SK-N-SH (cell line): ENCODE results near the gene NIF3L1. TPM values are rescaled to one million over a fixed set of nuclear protein-coding genes. Genes with fewer than 3 reads are reported as not detected.

Experiments
- CTCF ChIA-PET: fragments of 300-600, 350-600 bp; formaldehyde crosslinking; extraction: SDS; loops from one replicate; lab custom pipeline; 2021; lab: Yijun Ruan, JAX
- POLR2A ChIA-PET: fragments of 350-600 bp; sonication (Branson Sonifier 250); formaldehyde crosslinking; extraction: SDS; loops from one replicate; lab custom pipeline; 2020; ENCODE audit warnings: antibody characterized with exemption, inconsistent platforms; lab: Yijun Ruan, JAX
- DNase-seq: peaks from one replicate; pipeline ENCODE4 v3.0.0; 2012
- H2AFZ ChIP-seq: fragments of 200-600 bp; sonication (generic); 2 replicates; pipeline ENCODE4 v1.8.1; 2016; ENCODE audit warnings: antibody characterized with exemption, mild to moderate bottlenecking, low read depth
- H3F3A ChIP-seq: fragments of 200-600 bp; sonication (generic); replicated peaks from 2 replicates; pipeline ENCODE3; 2016; ENCODE audit warnings: antibody characterized with exemption, mild to moderate bottlenecking; ENCODE audit not compliant: insufficient read depth
- H3K27ac ChIP-seq, 2 experiments: fragments of 200-500 bp in 1 of 2; fragments of 200-600 bp in 1 of 2; sonication (Bioruptor generic) in 1 of 2; sonication (generic), shearing (Covaris generic) in 1 of 2; 2 replicates each; pipeline versions ENCODE4 v1.5.1 to v1.6.1; 2014 to 2016; ENCODE audit warnings: low read depth in 2 of 2, inconsistent platforms in 1 of 2, low read length in 1 of 2, mild to moderate bottlenecking in 1 of 2, mixed read lengths in 1 of 2
- H3K27me3 ChIP-seq: fragments of 200-600 bp; sonication (generic), shearing (Covaris generic); 2 replicates; pipeline ENCODE4 v1.6.1; 2016; ENCODE audit warnings: mixed run types; ENCODE audit not compliant: insufficient read depth
- H3K36me3 ChIP-seq, 2 experiments: fragments of 200-500 bp in 1 of 2; fragments of 200-600 bp in 1 of 2; sonication (Bioruptor generic) in 1 of 2; sonication (generic) in 1 of 2; replicated peaks in 1 of 2; 2 replicates each; pipeline versions ENCODE3 to v1.5.1; 2014 to 2016; ENCODE audit warnings: low read length in 1 of 2, mild to moderate bottlenecking in 1 of 2; ENCODE audit not compliant: insufficient read depth in 2 of 2, control insufficient read depth in 1 of 2
- H3K4me1 ChIP-seq, 2 experiments: fragments of 200-500 bp in 1 of 2; fragments of 200-600 bp in 1 of 2; sonication (Bioruptor generic) in 1 of 2; sonication (generic), shearing (Covaris generic) in 1 of 2; 2 replicates each; pipeline versions ENCODE4 v1.5.1 to v1.6.1; 2014 to 2016; ENCODE audit warnings: low read depth in 1 of 2, low read length in 1 of 2, mixed run types in 1 of 2; ENCODE audit not compliant: insufficient read depth in 2 of 2, control insufficient read depth in 1 of 2
- H3K4me2 ChIP-seq: fragments of 200-600 bp; sonication (generic), shearing (Covaris generic); 2 replicates; pipeline ENCODE4 v1.6.1; 2017; ENCODE audit warnings: mixed run types
- H3K4me3 ChIP-seq, 2 experiments: fragments of 200-500 bp in 1 of 2; fragments of 200-600 bp in 1 of 2; sonication (Bioruptor generic) in 1 of 2; sonication (generic), shearing (Covaris generic) in 1 of 2; 2 replicates each; pipeline versions ENCODE4 v1.5.1 to v1.8.1; 2014 to 2016; ENCODE audit warnings: low read depth in 2 of 2, inconsistent platforms in 1 of 2, low read length in 1 of 2, mild to moderate bottlenecking in 1 of 2, mixed read lengths in 1 of 2, moderate library complexity in 1 of 2
- H3K79me2 ChIP-seq: fragments of 200-600 bp; sonication (generic); 2 replicates; pipeline ENCODE4 v1.8.1; 2017; ENCODE audit warnings: mild to moderate bottlenecking; ENCODE audit not compliant: insufficient read depth
- H3K9ac ChIP-seq: fragments of 200-600 bp; sonication (generic); 2 replicates; pipeline ENCODE4 v1.6.1; 2017; ENCODE audit warnings: mixed run types
- H3K9me2 ChIP-seq: fragments of 200-600 bp; sonication (generic); 2 replicates; pipeline ENCODE4 v1.6.1; 2017; ENCODE audit warnings: mixed run types
- H3K9me3 ChIP-seq: fragments of 200-600 bp; sonication (generic); 2 replicates; pipeline ENCODE4 v1.6.1; 2017; ENCODE audit warnings: mixed run types, mild to moderate bottlenecking, moderate library complexity
- H4K20me1 ChIP-seq: fragments of 200-600 bp; sonication (generic); 2 replicates; pipeline ENCODE4 v1.6.1; 2017; ENCODE audit warnings: mild to moderate bottlenecking, mixed run types; ENCODE audit not compliant: insufficient read depth
- CHD2 ChIP-seq: fragments of 150-350 bp; IDR thresholded peaks from 2 replicates; pipeline ENCODE4 v1.6.1; 2018; ENCODE audit warnings: low read length; ENCODE audit not compliant: partially characterized antibody
- EP300 ChIP-seq, 2 experiments: IDR thresholded peaks; 2 replicates each; pipeline versions ENCODE4 v1.4.0 to v1.6.1; 2012; ENCODE audit warnings: borderline replicate concordance in 1 of 2, low read depth in 1 of 2, low read length in 1 of 2
- FOSL2 ChIP-seq: IDR thresholded peaks from 2 replicates; pipeline ENCODE4 v1.4.0; 2012; ENCODE audit warnings: low read depth, mild to moderate bottlenecking, moderate library complexity, borderline replicate concordance
- FOXJ3 ChIP-seq: sonication (generic); formaldehyde crosslinking; IDR thresholded peaks from 2 replicates; pipeline ENCODE4 v1.5.1; 2020; ENCODE audit warnings: mild to moderate bottlenecking, missing genetic modification reagents
- FOXM1 ChIP-seq: IDR thresholded peaks from 2 replicates; pipeline ENCODE4 v1.4.0; 2012; ENCODE audit warnings: low read depth, mild to moderate bottlenecking
- GABPA ChIP-seq: IDR thresholded peaks from 2 replicates; pipeline ENCODE4 v1.4.0; 2012; ENCODE audit warnings: low read depth, mild to moderate bottlenecking
- GATA2 ChIP-seq: sonication (generic); formaldehyde crosslinking; IDR thresholded peaks from 2 replicates; pipeline ENCODE4 v1.5.0; 2020; ENCODE audit warnings: mild to moderate bottlenecking, missing genetic modification reagents
- JUND ChIP-seq: IDR thresholded peaks from 2 replicates; pipeline ENCODE4 v1.4.0; 2012
- MEF2A ChIP-seq: IDR thresholded peaks from 2 replicates; pipeline ENCODE4 v1.4.0; 2012; ENCODE audit warnings: low read depth, borderline replicate concordance
- MXI1 ChIP-seq: IDR thresholded peaks from 2 replicates; pipeline ENCODE4 v1.6.1; 2012; ENCODE audit warnings: mild to moderate bottlenecking, low read depth, low read length, improper control_type of control experiment
- NFIC ChIP-seq: IDR thresholded peaks from 2 replicates; pipeline ENCODE4 v1.4.0; 2012; ENCODE audit warnings: borderline replicate concordance
- RFX5 ChIP-seq: IDR thresholded peaks from 2 replicates; pipeline ENCODE4 v1.6.1; 2012; ENCODE audit warnings: mild to moderate bottlenecking, improper control_type of control experiment, low read length
- RXRA ChIP-seq: IDR thresholded peaks from 2 replicates; pipeline ENCODE4 v1.4.0; 2012; ENCODE audit warnings: low read depth, mild to moderate bottlenecking, borderline replicate concordance
- SMC3 ChIP-seq: IDR thresholded peaks from 2 replicates; pipeline ENCODE4 v1.6.1; 2012; ENCODE audit warnings: low read depth, low read length, improper control_type of control experiment
- TAF1 ChIP-seq: IDR thresholded peaks from 2 replicates; pipeline ENCODE4 v1.6.1; 2012; ENCODE audit warnings: low read depth, mild to moderate bottlenecking, low read length, moderate library complexity, borderline replicate concordance
- TEAD4 ChIP-seq: IDR thresholded peaks from 2 replicates; pipeline ENCODE4 v1.4.0; 2012; ENCODE audit warnings: mild to moderate bottlenecking, borderline replicate concordance; ENCODE audit not compliant: insufficient read depth
- YY1 ChIP-seq: IDR thresholded peaks from 2 replicates; pipeline ENCODE4 v1.4.0; 2012; ENCODE audit warnings: low read depth, mild to moderate bottlenecking
- WGBS: methylation state at CpG from one replicate; pipeline ENCODE4 v1.1.6; 2017; ENCODE audit warnings: low lambda C conversion rate; 5-methylcytosine and 5-hydroxymethylcytosine counted together
- polyA plus RNA-seq, 3 experiments: library from polyadenylated mRNA; depleted of rRNA; stranded (reverse); fragments of >200 nt; gene quantifications; 2 replicates each; pipeline ENCODE4 v1.2.3, GENCODE V29; 2012
- TF ChIP-seq, protein P1 (sequence below): IDR thresholded peaks from 2 replicates; pipeline ENCODE4 v1.4.0; 2012; ENCODE audit warnings: low read depth, borderline replicate concordance
- TF ChIP-seq, protein P2 (sequence below): fragments of 150-350 bp; IDR thresholded peaks from 2 replicates; pipeline ENCODE4 v1.6.1; 2016; ENCODE audit warnings: mild to moderate bottlenecking, low read depth, low read length
- TF ChIP-seq, protein P3 (sequence below): IDR thresholded peaks from 2 replicates; pipeline ENCODE4 v1.4.0; 2012; ENCODE audit warnings: low read depth
- TF ChIP-seq, protein P4 (sequence below): IDR thresholded peaks from 2 replicates; pipeline ENCODE4 v1.4.0; 2012; ENCODE audit warnings: low read depth, borderline replicate concordance

NIF3L1 gene, protein sequence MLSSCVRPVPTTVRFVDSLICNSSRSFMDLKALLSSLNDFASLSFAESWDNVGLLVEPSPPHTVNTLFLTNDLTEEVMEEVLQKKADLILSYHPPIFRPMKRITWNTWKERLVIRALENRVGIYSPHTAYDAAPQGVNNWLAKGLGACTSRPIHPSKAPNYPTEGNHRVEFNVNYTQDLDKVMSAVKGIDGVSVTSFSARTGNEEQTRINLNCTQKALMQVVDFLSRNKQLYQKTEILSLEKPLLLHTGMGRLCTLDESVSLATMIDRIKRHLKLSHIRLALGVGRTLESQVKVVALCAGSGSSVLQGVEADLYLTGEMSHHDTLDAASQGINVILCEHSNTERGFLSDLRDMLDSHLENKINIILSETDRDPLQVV
- 52.4 and 77.6 TPM in 2 replicates for polyA plus RNA-seq (2012; rRNA removed)
- polyA plus RNA-seq (2012; cell fraction: cytosol; rRNA removed): 59.5 and 64.1 TPM in 2 replicates
- 42.3 and 75.9 TPM in 2 replicates for polyA plus RNA-seq (2012; cell fraction: nucleus; rRNA removed)

DNA sequence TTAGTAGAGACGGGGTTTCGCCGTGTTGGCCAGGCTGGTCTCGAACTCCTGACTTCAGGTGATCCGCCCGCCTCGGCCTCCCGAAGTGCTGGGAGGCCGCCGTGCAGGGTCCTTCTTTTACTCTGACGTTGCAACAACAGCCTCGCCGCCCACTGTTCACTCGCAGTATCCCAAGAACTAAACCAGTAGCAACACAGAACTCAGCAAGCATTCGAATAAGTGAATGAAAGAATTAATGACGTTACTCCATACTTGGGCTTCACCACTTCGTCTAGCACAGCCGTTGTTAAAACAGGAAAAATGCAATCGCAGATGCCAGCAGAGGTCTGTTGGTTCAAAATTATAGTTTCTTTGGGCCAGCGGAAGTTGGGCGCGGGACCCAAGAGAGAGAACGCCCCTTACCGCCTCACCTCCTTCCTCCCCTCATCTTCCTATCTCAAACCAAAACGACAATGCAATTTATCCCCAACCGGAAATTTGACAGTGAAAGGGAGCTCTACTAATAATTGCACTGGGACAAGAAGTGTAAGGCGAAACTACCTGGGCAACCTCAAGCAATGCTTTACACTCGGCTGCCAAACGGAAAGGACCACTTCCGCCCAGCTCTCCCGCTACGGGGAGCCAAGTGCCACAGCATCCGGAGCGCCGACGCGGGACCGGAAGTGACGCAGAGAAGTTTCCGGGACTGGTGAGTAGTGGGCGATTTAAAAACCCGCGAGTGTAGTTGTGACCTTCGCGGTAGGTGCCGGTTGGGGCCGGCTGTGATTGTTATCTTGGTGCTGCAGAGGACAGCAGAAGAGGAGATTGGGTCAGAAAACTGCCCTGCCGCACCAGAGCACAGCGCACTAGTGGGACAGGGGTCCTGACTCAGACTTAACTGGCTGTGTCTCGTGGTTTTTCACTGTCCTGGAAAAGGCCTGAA lies at the start of gene NIF3L1, which contains the start of gene PPIL3:
Gene NIF3L1 (plus strand): TSS at position 668 of the 922 bp plus-strand sequence. CDS start 2,573 bp downstream, outside the sequence.
Gene PPIL3 (minus strand): TSS at position 374 of the 922 bp plus-strand sequence. CDS start 1,462 bp downstream, outside the sequence.
- H3K9me2 ChIP-seq: no peaks in the 10 kb centered on the region
- H3F3A ChIP-seq: peaks cover 30% of the 10 kb centered on the region
- H3K27me3 ChIP-seq: no peaks in the 10 kb centered on the region
- H2AFZ ChIP-seq: peak within 1 kb of the TSS; percentile 90
- peaks cover 67% of the 10 kb centered on the region for H3K79me2 ChIP-seq
- no peaks in the 10 kb centered on the region for H3K9me3 ChIP-seq
- H3K27ac ChIP-seq: peak within 1 kb of the TSS; percentile 95 to 96
- H3K4me1 ChIP-seq: peaks cover 2 to 10% of the 10 kb centered on the region in 2 experiments; a peak in 3 of 4 replicates
- H3K9ac ChIP-seq: peak within 1 kb of the TSS; percentile 95
- no peaks in the 10 kb centered on the region for H4K20me1 ChIP-seq
- under 1% methylated on average over 34 of the region's 50 CpGs for WGBS
- H3K4me2 ChIP-seq: peak within 1 kb of the TSS; percentile 94
- ChIA-PET CTCF (interaction anchor here (1.1 to 2.0 kb wide), 5 partner anchors 13 to 180 kb away, joined by 3 to 12 read pairs (median 4); partner anchors contain the start of genes BZW1 and ORC2), POLR2A (interaction anchor here (0.6 to 2.1 kb wide), 7 partner anchors 9 to 892 kb away, joined by 3 to 17 read pairs (median 3); partner anchors contain the start of genes ALS2 and CLK1)
- H3K4me3 ChIP-seq: peak within 1 kb of the TSS; percentile 81 to 89
- peak; percentile 84 for DNase-seq
- H3K36me3 ChIP-seq: peaks cover 15 to 19% of the 10 kb centered on the region in 2 experiments
- TF ChIP-seq, protein P1, sequence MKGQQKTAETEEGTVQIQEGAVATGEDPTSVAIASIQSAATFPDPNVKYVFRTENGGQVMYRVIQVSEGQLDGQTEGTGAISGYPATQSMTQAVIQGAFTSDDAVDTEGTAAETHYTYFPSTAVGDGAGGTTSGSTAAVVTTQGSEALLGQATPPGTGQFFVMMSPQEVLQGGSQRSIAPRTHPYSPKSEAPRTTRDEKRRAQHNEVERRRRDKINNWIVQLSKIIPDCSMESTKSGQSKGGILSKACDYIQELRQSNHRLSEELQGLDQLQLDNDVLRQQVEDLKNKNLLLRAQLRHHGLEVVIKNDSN: no peak
- TF ChIP-seq GABPA: peak; percentile 99
- TF ChIP-seq NFIC: no peak; the same call in 1 of the 2 replicates
- TF ChIP-seq, protein P2, sequence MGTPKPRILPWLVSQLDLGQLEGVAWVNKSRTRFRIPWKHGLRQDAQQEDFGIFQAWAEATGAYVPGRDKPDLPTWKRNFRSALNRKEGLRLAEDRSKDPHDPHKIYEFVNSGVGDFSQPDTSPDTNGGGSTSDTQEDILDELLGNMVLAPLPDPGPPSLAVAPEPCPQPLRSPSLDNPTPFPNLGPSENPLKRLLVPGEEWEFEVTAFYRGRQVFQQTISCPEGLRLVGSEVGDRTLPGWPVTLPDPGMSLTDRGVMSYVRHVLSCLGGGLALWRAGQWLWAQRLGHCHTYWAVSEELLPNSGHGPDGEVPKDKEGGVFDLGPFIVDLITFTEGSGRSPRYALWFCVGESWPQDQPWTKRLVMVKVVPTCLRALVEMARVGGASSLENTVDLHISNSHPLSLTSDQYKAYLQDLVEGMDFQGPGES: no peak
- TF ChIP-seq, protein P3, sequence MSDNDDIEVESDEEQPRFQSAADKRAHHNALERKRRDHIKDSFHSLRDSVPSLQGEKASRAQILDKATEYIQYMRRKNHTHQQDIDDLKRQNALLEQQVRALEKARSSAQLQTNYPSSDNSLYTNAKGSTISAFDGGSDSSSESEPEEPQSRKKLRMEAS: peak; percentile 82
- no peak for TF ChIP-seq FOXJ3 (CRISPR knock-in tag)
- TF ChIP-seq MXI1: peak; percentile 76
- peak in 1 of 2 experiments; percentile 38; a peak in 1 of 4 replicates for TF ChIP-seq EP300 (IDR thresholded peaks at IDR 0.05; ENCODE audit: borderline replicate concordance in 1 of 2, low read depth in 1 of 2, low read length in 1 of 2)
- TF ChIP-seq, protein P4, sequence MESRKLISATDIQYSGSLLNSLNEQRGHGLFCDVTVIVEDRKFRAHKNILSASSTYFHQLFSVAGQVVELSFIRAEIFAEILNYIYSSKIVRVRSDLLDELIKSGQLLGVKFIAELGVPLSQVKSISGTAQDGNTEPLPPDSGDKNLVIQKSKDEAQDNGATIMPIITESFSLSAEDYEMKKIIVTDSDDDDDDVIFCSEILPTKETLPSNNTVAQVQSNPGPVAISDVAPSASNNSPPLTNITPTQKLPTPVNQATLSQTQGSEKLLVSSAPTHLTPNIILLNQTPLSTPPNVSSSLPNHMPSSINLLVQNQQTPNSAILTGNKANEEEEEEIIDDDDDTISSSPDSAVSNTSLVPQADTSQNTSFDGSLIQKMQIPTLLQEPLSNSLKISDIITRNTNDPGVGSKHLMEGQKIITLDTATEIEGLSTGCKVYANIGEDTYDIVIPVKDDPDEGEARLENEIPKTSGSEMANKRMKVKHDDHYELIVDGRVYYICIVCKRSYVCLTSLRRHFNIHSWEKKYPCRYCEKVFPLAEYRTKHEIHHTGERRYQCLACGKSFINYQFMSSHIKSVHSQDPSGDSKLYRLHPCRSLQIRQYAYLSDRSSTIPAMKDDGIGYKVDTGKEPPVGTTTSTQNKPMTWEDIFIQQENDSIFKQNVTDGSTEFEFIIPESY: no peak; the same call in 1 of the 2 replicates
- no peak for TF ChIP-seq MEF2A
- TF ChIP-seq TEAD4: no peak
- no peak for TF ChIP-seq SMC3
- peak; percentile 2; the same call in 1 of the 2 replicates for TF ChIP-seq FOSL2
- TF ChIP-seq CHD2: peak; percentile 68
- TF ChIP-seq RXRA: 0 out of 2 replicates have a peak, but pooled peaks have one; percentile 3
- peak; percentile 15; the same call in 1 of the 2 replicates for TF ChIP-seq YY1
- peak; percentile 71; the same call in 1 of the 2 replicates for TF ChIP-seq RFX5
- no peak for TF ChIP-seq JUND
- TF ChIP-seq FOXM1: no peak
- peak; percentile 91 for TF ChIP-seq TAF1
- TF ChIP-seq GATA2: peak; percentile 81
